ENCODE measurements around the gene SLC25A52.

Gene SLC25A52, protein sequence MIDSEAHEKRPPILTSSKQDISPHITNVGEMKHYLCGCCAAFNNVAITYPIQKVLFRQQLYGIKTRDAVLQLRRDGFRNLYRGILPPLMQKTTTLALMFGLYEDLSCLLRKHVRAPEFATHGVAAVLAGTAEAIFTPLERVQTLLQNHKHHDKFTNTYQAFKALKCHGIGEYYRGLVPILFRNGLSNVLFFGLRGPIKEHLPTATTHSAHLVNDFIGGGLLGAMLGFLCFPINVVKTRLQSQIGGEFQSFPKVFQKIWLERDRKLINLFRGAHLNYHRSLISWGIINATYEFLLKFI

DNA sequence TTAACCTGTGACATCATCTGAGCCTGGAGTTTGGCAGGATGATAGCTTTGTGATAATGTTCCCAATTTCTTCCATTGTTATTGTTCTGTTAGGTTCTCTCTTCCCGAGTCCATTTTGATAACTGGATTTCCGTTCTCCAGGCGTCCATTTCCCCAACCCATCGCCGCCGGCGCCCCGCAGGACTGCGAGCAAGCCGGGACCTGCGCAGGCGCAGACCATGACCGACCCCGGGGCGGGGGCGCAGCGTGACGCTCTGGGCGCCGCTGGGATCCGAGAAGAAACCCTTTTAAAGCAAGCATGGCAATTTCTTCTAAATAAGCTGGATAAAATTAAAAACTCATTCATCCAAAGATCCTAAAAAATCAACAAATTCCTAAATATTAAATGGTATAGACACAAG is at the start of gene SLC25A52:
TSS of gene SLC25A52 (minus strand) at position 186 of the 400 bp plus-strand sequence. CDS start 219 bp downstream, outside the sequence.
- TF ChIP-seq GATA2 (IDR thresholded peaks at IDR 0.05; ENCODE audit: low read depth, low read length) (no peak), GATA3 (IDR thresholded peaks at IDR 0.05; ENCODE audit: low read depth, low read length) (no peak)

DNA sequence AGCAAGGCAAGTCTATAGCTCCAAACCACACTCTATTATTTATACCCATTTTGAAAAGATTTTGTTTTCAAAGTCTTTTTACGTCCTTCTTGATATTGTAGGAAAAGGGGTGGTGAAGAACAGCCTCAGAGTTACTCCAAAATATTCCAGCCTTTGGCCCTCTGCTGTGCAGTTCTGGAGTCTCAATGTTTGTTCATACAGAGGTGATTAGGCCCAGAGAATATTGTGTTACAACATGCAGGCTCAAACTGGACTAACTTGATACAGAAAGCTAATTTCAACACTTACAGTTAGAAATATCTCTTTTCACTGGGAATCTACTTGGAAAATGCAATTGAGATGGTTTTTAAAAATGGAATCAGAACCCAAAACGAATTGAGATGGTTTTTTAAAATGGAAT is 40.4 kb upstream of the SLC25A52 start:
- no peak for TF ChIP-seq GATA3 (IDR thresholded peaks at IDR 0.05; ENCODE audit: low read depth, low read length)
- TF ChIP-seq GATA2 (IDR thresholded peaks at IDR 0.05; ENCODE audit: low read depth, low read length): no peak

DNA sequence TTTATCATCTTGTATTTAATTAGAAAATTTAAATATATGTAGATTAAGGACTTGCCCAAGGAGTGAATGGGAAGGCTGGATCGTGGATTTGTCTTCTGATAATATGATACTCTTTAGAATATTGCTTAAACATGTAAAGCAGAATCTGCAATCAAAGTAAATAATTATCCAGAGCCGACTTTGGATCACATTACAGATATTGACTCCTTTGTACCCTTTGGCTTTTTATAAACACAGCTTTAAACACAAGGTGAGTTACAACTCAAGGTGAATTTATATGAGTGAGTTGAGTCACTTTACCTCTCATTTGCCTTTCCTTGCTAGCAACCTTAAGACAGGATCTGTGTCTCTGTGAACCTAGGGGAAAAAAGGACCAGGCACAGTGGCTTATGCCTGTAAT is 37.7 kb upstream of the SLC25A52 start:
- TF ChIP-seq GATA3 (IDR thresholded peaks at IDR 0.05; ENCODE audit: low read depth, low read length) (no peak), GATA2 (IDR thresholded peaks at IDR 0.05; ENCODE audit: low read depth, low read length) (no peak)

DNA sequence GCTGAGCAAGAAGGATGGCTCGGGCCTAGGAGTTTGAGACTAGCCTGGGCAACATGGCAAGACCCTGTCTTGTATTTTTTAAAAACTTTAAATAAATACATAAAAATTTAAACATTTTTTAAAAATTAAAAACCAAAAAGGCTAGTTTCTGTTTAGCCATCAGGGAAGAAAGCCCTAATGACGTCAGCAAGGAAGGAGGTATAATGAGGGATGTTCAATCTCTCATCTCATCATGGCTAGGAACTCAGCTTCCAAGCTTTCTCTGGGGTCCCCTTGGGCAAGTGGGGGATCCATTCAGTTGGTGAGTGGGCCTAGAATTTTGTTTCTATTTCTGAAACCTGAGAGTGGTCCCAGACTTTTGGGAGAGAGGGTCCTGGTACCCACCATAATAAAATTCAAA is 35.1 kb upstream of the SLC25A52 start:
- TF ChIP-seq GATA2 (IDR thresholded peaks at IDR 0.05; ENCODE audit: low read depth, low read length): no peak
- TF ChIP-seq GATA3 (IDR thresholded peaks at IDR 0.05; ENCODE audit: low read depth, low read length): no peak

DNA sequence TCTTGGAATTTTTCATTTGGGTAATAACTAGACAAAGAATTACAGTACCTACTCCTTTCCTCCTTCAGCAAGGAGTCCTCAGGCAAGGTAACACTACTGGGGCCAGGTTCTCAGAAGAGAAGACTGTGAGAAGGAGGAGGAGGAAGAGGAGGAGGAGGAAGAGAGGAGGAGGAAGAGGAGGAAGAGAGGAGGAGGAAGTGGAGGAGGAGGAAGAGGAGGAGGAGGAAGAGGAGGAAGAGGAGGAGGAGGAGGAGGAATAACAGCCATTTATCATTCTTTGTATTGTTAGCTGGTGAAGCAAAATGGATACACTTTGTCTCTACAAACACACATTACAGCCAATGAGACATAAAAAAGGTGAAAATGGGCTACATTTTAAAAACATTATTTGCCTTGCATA is 32.9 kb upstream of the SLC25A52 start:
- TF ChIP-seq GATA2 (IDR thresholded peaks at IDR 0.05; ENCODE audit: low read depth, low read length) (no peak), GATA3 (IDR thresholded peaks at IDR 0.05; ENCODE audit: low read depth, low read length) (no peak)

DNA sequence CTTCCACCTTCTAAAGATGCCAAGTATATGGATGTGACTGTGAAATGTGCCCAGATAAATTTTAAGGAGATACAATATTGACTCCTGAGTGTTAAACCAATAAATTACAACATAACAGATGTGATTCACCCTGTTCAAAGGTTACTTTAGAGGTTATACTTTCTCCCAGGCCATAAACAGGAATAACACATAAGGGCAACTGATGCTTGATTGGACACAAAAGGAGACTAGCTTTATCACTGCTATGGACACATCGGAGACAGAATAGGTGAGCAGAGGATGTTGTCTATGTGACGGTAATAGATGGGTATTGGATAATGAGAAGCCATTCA is 31.9 kb upstream of the SLC25A52 start:
- TF ChIP-seq GATA3 (IDR thresholded peaks at IDR 0.05; ENCODE audit: low read depth, low read length) (no peak), GATA2 (IDR thresholded peaks at IDR 0.05; ENCODE audit: low read depth, low read length) (no peak)

DNA sequence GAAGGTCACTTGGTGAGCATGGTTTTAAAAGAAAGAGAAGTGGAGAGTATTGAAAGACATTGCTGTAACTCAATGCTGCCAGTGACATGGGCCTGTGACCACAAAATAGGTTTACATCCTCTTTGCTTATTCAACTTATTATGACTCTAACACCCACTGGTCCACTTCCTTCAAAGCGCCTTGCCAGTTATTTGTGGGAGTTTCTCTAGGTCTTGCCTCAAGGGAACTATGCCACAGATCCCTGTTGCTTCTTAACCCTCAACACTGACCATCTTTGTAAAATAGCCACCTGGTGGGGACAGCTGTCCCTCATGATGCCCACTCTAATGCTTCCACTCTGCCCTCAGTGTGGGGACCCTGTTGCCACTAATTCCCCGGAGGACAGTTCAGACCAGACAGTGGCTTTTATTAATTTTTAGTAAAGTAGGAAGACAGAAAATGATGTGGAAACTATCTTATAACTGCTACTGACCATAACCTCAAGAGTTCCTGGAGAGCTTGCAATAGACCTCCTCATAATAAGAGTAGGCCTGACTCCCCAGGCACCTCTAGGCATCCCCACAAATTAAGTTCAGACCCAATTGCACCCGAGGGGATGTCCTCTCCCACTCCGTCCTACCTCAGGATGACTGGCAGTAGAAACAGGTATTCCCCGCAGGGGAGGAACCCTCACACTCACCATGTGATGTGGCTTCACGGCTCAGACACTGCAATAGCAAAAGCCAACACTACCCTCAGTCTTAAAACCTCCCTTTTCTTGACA is 31.3 kb upstream of the SLC25A52 start:
- no peak for TF ChIP-seq GATA2 (IDR thresholded peaks at IDR 0.05; ENCODE audit: low read depth, low read length)
- no peak for TF ChIP-seq GATA3 (IDR thresholded peaks at IDR 0.05; ENCODE audit: low read depth, low read length)

DNA sequence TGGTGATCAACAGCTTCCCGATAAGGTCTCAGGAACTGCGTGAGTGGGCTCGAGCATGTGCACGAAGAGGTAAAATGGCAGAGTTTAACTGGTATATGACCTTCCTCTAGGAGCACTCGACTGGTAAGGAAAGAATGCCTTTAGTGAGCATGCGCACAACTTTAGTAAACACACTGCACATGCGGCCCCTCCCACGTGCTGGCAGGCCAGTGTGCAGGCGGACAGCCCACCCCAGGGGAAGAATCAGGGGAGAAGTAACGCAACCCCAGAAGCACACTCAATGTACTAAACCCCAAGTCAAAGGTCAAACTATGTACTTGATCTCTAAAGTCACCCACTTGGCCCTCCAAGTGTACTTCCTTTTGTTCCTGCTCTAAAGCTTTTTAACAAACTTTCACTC is 28.7 kb upstream of the SLC25A52 start:
- TF ChIP-seq GATA2 (IDR thresholded peaks at IDR 0.05; ENCODE audit: low read depth, low read length): no peak
- TF ChIP-seq GATA3 (IDR thresholded peaks at IDR 0.05; ENCODE audit: low read depth, low read length): no peak

DNA sequence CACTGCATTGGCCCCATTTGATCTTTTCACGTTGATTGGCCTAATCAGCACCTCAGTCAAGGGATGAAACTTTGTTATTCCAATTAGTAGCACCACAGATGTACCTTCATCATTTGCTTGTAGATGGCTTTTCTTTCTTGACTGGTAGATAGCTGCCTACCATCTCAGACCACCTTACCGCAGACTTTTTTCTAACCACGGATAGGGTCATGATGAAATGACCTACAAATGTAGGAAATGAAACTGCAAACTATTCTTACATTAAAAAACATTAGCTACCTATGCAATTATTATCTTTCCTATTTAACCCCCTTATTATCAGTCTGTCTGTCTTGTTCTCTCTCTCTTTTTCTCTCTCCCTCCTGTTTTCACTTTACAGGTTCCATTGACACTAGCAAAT is 22.4 kb upstream of the SLC25A52 start:
- no peak for TF ChIP-seq GATA3 (IDR thresholded peaks at IDR 0.05; ENCODE audit: low read depth, low read length)
- no peak for TF ChIP-seq GATA2 (IDR thresholded peaks at IDR 0.05; ENCODE audit: low read depth, low read length)

DNA sequence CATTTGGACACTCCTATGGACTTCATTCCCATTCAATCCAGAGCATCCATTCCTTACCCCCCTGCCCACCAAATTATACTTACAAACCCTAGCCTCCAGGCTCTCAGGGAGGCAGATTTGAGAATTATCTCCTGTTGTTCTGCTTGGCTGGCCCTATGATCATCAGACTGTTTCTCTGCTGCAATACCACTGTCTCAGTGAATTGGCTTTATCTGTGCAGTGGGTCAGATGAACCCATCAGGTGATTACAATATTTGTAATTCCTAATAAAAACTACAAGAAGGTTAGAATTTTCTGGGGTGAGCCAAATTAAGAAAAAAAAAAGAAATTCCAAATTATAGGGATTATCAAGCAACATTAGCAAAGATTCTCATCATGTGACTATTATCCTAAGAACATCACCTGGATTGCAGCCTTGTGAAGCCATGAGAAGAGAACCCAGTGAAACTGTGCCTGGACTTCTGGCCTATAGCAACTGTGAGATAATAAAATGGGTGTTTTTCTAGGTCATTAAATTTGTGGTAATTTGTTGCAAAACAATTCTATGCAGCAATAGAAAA is 17.8 kb upstream of the SLC25A52 start:
- no peak for TF ChIP-seq GATA2 (IDR thresholded peaks at IDR 0.05; ENCODE audit: low read depth, low read length)
- no peak for TF ChIP-seq GATA3 (IDR thresholded peaks at IDR 0.05; ENCODE audit: low read depth, low read length)

DNA sequence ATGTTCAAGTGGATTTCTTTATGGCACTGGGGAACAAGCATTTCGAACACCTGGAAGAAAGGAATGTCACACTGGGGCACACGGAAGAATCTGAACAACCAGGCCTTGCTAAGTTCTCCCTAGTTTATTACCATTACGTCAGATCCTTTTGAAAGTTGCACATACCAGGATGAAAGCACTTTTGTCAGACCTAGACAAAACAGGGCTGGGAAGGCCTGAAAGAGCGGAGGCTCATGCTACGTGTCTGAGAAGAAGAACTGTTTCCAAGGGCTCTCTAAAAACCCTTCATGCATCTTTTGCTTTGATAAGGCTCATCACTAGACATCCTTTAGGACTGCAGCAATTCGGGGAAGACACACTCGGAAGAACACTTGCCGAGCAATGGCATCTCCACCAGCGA is 15.4 kb upstream of the SLC25A52 start:
- TF ChIP-seq GATA3 (IDR thresholded peaks at IDR 0.05; ENCODE audit: low read depth, low read length) (no peak), GATA2 (IDR thresholded peaks at IDR 0.05; ENCODE audit: low read depth, low read length) (no peak)

DNA sequence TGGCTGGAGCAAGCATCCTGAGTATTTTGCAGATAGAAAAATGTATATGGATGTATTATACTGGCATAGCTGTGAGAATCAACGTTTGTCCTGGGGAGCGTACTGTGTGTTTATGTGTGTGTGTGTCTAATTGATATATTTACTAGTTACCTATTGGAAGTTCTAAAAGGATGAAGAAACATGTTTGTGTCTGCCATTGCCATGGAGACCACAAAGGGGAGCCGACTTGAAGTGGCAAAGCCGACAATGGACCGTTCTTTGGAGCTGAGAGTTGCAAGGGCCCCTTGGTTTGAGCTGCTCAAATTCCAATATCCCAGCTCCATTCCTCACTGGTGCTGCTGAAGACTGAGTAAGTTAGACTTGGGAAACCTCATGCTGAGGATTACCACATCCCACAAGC is 14.3 kb upstream of the SLC25A52 start:
- TF ChIP-seq GATA2 (IDR thresholded peaks at IDR 0.05; ENCODE audit: low read depth, low read length): no peak
- no peak for TF ChIP-seq GATA3 (IDR thresholded peaks at IDR 0.05; ENCODE audit: low read depth, low read length)

DNA sequence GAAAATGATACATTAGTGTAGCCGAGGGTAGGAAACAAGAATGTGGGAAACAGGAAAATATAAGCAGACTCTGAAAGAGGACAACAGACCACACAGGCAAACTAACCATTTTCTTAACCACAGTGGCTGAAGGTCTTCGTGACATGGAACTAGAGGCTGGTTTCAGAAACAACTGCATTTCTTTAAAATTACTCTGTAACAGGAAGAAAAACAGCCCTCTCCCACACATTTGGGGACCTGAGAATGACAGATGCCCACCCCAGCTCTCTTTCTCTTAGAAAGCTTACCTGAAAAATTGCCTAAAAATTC is 13.8 kb upstream of the SLC25A52 start:
- TF ChIP-seq GATA3 (IDR thresholded peaks at IDR 0.05; ENCODE audit: low read depth, low read length): no peak
- no peak for TF ChIP-seq GATA2 (IDR thresholded peaks at IDR 0.05; ENCODE audit: low read depth, low read length)

DNA sequence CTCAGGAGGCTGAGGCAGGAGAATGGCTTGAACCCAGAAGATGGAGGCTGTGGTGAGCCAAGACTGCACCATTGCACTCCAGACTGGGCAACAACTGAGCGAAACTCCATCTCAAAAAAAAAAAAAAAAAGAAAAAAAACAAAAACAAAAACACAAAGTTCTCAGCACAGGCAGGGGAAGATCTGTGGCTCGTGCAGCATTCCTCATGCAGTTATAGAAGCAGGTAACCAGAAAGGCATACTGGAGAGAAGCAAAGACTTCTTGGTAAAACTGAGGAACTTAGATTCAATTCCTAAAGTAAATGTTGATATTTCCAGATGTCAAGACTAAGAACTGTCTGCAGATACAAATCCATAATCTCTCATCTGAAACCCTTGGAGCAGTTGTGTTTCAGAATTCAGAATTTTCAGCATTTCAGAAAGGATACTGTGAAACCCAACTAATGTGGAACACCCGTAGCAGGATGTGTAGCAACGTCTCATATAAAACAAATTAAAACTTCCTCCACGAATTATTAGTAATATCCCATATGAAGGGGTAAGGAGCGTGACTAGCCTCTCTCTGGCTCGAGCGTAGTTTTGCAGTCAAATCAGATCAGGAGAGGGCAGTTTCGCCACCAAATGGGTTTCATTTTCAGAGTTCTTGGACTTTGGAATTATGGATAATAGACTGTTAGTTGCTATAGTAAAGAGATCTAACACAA is 13.2 kb upstream of the SLC25A52 start:
- TF ChIP-seq GATA3 (IDR thresholded peaks at IDR 0.05; ENCODE audit: low read depth, low read length) (no peak), GATA2 (IDR thresholded peaks at IDR 0.05; ENCODE audit: low read depth, low read length) (no peak)

Data from SH-SY5Y (cell line).